K562 (cell line): ENCODE data around the gene PON1.

ENCODE experiments used
- CCAR2 ChIP-seq: fragments of 200-400 bp; formaldehyde crosslinking; IDR thresholded peaks from 2 replicates; pipeline ENCODE4 v1.6.1; 2017; ENCODE audit warnings: mild to moderate bottlenecking, low read depth, low read length
- CTCF ChIP-seq, 3 experiments: IDR thresholded peaks in 2 of 3; conservative IDR thresholded peaks in 1 of 3; 2 replicates each; pipeline ENCODE4 v1.5.1; 2011 to 2012; ENCODE audit warnings: low read length in 3 of 3, mild to moderate bottlenecking in 3 of 3, control low read depth in 2 of 3, improper control_type of control experiment in 1 of 3, inconsistent platforms in 1 of 3, low read depth in 1 of 3, mixed read lengths in 1 of 3, moderate library complexity in 1 of 3; ENCODE audit not compliant: insufficient read depth in 2 of 3
- ETS2 ChIP-seq: IDR thresholded peaks from 2 replicates; pipeline ENCODE4 v1.6.1; 2016; ENCODE audit warnings: borderline replicate concordance, missing genetic modification characterization, mild to moderate bottlenecking, moderate library complexity, missing compliant biosample characterization; ENCODE audit not compliant: poor library complexity, severe bottlenecking
- FIP1L1 ChIP-seq: fragments of 200-400 bp; formaldehyde crosslinking; IDR thresholded peaks from 2 replicates; pipeline ENCODE4 v1.6.1; 2018; ENCODE audit warnings: mild to moderate bottlenecking, low read depth, low read length; ENCODE audit not compliant: poor library complexity, severe bottlenecking
- HCFC1 ChIP-seq: IDR thresholded peaks from 2 replicates; pipeline ENCODE4 v1.6.1; 2012; ENCODE audit warnings: low read depth, low read length, improper control_type of control experiment
- NR3C1 ChIP-seq: sonication (generic); formaldehyde crosslinking; IDR thresholded peaks from 2 replicates; pipeline ENCODE4 v1.8.1; 2022; ENCODE audit warnings: missing genetic modification reagents
- POLR2A ChIP-seq: fragments of 450-650 bp; conservative IDR thresholded peaks from 2 replicates; pipeline ENCODE4 v1.6.1; 2016
- POLR2AphosphoS5 ChIP-seq: IDR thresholded peaks from 2 replicates; pipeline ENCODE4 v1.6.1; 2011; ENCODE audit warnings: mild to moderate bottlenecking, low read depth, low read length, moderate library complexity; ENCODE audit not compliant: control insufficient read depth, insufficient read depth
- REST ChIP-seq, 2 experiments: fragments of 450-650 bp; formaldehyde crosslinking in 1 of 2; IDR thresholded peaks; 2 replicates each; pipeline versions ENCODE4 v1.4.0 to v1.6.1; 2014 to 2020; ENCODE audit warnings: mild to moderate bottlenecking in 2 of 2, borderline replicate concordance in 1 of 2, low read depth in 1 of 2
- RFX7 ChIP-seq: fragments of 250-450 bp; sonication (Bioruptor Pico); IDR thresholded peaks from 2 replicates; pipeline ENCODE4 v1.5.1; 2021; ENCODE audit warnings: mild to moderate bottlenecking
- TARDBP ChIP-seq: fragments of 450-650 bp; IDR thresholded peaks from 2 replicates; pipeline ENCODE4 v1.6.1; 2016
- ZNF407 ChIP-seq: fragments of 450-650 bp; IDR thresholded peaks from 2 replicates; pipeline ENCODE4 v1.6.1; 2016; ENCODE audit warnings: low read depth
- ZNF41 ChIP-seq: fragments of 250-450 bp; sonication (Bioruptor Pico); conservative IDR thresholded peaks from 2 replicates; pipeline ENCODE4 v1.4.0; 2020; ENCODE audit warnings: mild to moderate bottlenecking
- ZNF76 ChIP-seq: fragments of 250-450 bp; sonication (Bioruptor Pico); IDR thresholded peaks from 2 replicates; pipeline ENCODE4 v1.4.0; 2020; ENCODE audit warnings: mild to moderate bottlenecking, moderate library complexity, borderline replicate concordance

GRCh38 chr7:95318501-95319100 is 5.7 kb downstream of the PON1 start:
- TF ChIP-seq RFX7 (CRISPR knock-in tag) (no peak), NR3C1 (CRISPR knock-in tag) (no peak), REST (IDR thresholded peaks at IDR 0.05; ENCODE audit: borderline replicate concordance) (no peak), REST (CRISPR knock-in tag; IDR thresholded peaks at IDR 0.05; ENCODE audit: low read depth) (no peak), CTCF (IDR thresholded peaks at IDR 0.05 in 2 of 3, conservative IDR thresholded peaks at IDR 0.05 in 1 of 3; ENCODE audit: insufficient read depth in 2 of 3, low read depth in 1 of 3, low read length in 3 of 3) (no peak), ZNF41 (no peak), POLR2A (no peak), TARDBP (no peak), ETS2 (no peak), ZNF76 (CRISPR knock-in tag) (no peak), POLR2AphosphoS5 (no peak), FIP1L1 (no peak), HCFC1 (no peak), ZNF407 (no peak), CCAR2 (no peak)
